Measurements from ENCODE around the gene UBE2E1.

The UBE2E1 gene

GRCh38 chr3:23805633-23806533 lies at the start of gene UBE2E1:
Gene UBE2E1 (plus strand): TSS chr3:23805955. CDS start chr3:23807270, 1,315 bp downstream.
- peak; percentile 58 to 68 for DNase-seq

GRCh38 chr3:23756206-23756840 lies 49.4 kb upstream of the UBE2E1 start:
- no peak for DNase-seq

GRCh38 chr3:23758253-23758838 lies 47.4 kb upstream of the UBE2E1 start:
- no peak for DNase-seq

GRCh38 chr3:23760325-23760724 lies 45.4 kb upstream of the UBE2E1 start:
- no peak for DNase-seq

- DNase-seq = no peak
Measured at GRCh38 chr3:23760871-23761373, 44.8 kb upstream of the UBE2E1 start.

GRCh38 chr3:23761440-23761896 lies 44.3 kb upstream of the UBE2E1 start:
- DNase-seq = no peak

GRCh38 chr3:23762214-23762613 lies 43.5 kb upstream of the UBE2E1 start:
- DNase-seq = no peak

GRCh38 chr3:23762759-23763477 lies 42.8 kb upstream of the UBE2E1 start:
- no peak for DNase-seq

GRCh38 chr3:23764407-23764806 lies 41.3 kb upstream of the UBE2E1 start:
- no peak for DNase-seq

GRCh38 chr3:23767546-23767945 lies 38.2 kb upstream of the UBE2E1 start:
- DNase-seq = no peak

GRCh38 chr3:23775254-23775909 lies 30.4 kb upstream of the UBE2E1 start:
- no peak for DNase-seq

GRCh38 chr3:23776352-23776891 lies 29.3 kb upstream of the UBE2E1 start:
- DNase-seq = no peak

GRCh38 chr3:23778446-23778845 lies 27.3 kb upstream of the UBE2E1 start:
- no peak for DNase-seq

- DNase-seq = no peak
Measured at GRCh38 chr3:23779841-23780240, 25.9 kb upstream of the UBE2E1 start.

- no peak for DNase-seq
Measured at GRCh38 chr3:23781051-23781450, 24.7 kb upstream of the UBE2E1 start.

GRCh38 chr3:23781871-23782270 lies 23.9 kb upstream of the UBE2E1 start:
- DNase-seq = no peak

- DNase-seq = no peak
Measured at GRCh38 chr3:23785097-23785645, 20.6 kb upstream of the UBE2E1 start.

- DNase-seq = no peak
Measured at GRCh38 chr3:23785882-23786281, 19.9 kb upstream of the UBE2E1 start.

GRCh38 chr3:23791678-23792077 lies 14.1 kb upstream of the UBE2E1 start:
- DNase-seq = no peak

GRCh38 chr3:23793528-23794134 lies 12.1 kb upstream of the UBE2E1 start:
- no peak for DNase-seq

- no peak for DNase-seq
Measured at GRCh38 chr3:23795096-23795495, 10.7 kb upstream of the UBE2E1 start.
